Germinal center (tissue), 1 donor: Measurements from ENCODE around the gene CACUL1.

Experiments used
- DNase-seq: peaks from one replicate; pipeline ENCODE4 v3.0.0; 2012; ENCODE audit warnings: mixed read lengths, low spot score

Gene CACUL1

GRCh38 chr10:118732245-118733165, 22.3 kb downstream of the CACUL1 start:
- no peak for DNase-seq

DNA sequence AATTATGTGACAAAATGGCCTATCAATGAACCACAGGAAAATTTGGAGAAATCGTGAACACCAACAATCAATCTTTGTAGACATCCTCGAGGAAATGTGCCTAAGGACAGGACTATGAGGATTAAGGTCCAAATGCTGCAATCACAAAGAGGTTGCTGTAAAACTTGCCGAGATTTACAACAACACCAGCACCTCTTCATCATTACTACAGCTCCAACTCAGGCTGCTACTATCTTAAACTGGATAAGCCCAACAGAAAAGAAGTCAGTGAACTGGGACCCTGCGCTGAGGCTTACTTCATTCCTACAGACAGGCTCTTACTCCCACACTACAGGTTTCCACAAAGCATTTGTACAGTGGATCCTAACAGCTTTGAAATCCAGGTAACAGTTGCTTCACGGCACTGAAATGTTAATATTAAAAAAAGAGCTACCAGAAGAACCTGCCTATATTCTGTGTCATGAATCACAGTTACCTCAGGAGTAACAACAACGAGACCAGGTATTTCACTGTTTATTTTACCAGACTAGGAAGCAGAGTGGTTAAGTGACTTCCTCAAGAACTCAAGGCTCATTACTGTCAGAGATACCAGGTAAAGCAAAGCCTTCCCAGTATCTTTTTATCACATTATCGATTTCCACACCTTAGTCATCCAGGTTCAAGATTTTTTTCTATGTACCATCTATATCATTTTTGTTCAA, 23.9 kb downstream of the CACUL1 start:
- no peak for DNase-seq

- peak; percentile 70 for DNase-seq
These were observed 25.0 kb downstream of the CACUL1 start for GRCh38 chr10:118729641-118730258.

GRCh38 chr10:118729200-118729599, 25.6 kb downstream of the CACUL1 start:
- DNase-seq, result no peak

DNA sequence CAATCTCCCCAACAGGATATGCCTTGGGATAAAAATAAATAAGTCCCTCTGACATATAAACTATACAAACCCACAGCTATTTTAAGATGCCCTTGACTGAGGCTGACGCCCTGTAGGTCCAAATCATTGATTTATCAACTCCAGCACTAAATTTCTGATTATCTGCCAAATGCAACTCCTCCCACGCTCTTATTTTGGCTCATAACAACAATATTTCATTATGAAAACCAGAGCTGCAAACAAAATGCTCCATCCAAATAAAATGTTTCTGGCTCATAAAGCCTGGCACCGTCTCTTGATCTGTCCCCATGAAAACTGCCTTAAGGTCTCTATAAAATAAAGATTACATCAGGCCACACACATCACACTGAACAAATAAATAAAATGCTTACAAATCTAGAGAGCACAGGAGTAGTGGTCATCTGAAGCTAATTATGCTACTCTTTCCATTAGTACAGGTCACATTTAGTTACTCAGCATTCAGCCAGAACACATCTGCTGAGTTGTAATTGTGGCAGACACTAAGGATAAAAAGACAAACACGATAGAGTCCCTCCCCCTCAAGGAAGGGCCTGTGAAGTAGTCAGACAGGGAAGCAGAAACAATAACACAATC, 28.8 kb downstream of the CACUL1 start:
- no peak for DNase-seq

- no peak for DNase-seq
These were observed 31.3 kb downstream of the CACUL1 start for GRCh38 chr10:118723466-118723865.

- DNase-seq, result no peak
These were observed 33.3 kb downstream of the CACUL1 start for GRCh38 chr10:118721539-118721876.

GRCh38 chr10:118720685-118721538, 33.9 kb downstream of the CACUL1 start:
- peak; percentile 39 for DNase-seq

GRCh38 chr10:118714366-118714765, 40.4 kb downstream of the CACUL1 start:
- DNase-seq, result no peak

GRCh38 chr10:118712930-118713634, 41.7 kb downstream of the CACUL1 start:
- DNase-seq, result no peak

- no peak for DNase-seq
These were observed 42.7 kb downstream of the CACUL1 start for GRCh38 chr10:118712080-118712479.

DNA sequence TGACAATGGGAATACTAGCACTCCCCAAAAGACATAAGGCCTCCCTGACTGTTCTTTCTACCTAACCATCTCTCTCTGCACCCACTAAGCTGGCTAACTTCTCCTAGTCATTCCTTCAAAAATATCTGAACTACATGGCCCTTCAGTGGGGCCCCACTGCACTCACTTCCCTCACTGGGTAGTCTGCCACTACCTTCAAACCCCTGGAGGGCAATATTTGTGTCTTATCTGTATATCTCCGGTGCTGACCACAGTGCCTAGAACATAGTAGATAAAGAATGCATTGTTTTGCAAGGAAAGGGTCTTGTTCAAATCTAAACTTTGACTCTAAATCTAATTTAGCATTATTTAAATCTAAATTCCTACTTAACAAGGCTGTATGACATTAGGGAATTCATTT, 44.3 kb downstream of the CACUL1 start:
- no peak for DNase-seq

- no peak for DNase-seq
These were observed 46.2 kb downstream of the CACUL1 start for GRCh38 chr10:118708571-118708970.

DNA sequence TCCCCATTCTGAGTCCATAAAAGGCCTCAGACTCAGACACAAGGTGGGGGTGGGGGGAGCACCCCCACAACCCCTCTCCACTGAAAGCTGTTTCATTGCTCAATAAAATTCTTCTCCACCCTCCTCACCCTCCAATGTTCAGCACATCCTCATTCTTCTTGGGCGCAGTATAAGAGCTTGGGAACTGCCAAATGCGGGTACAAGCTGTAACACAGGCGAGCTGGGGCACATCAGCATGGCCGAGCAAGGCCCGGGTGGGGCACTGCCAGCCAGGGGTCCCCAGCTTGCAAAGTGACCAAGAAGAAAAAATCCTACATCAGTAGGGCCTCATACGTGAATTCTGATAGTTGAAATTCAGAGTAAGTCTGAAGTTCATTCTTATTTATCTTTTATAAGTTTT, 50.1 kb downstream of the CACUL1 start:
- no peak for DNase-seq

DNA sequence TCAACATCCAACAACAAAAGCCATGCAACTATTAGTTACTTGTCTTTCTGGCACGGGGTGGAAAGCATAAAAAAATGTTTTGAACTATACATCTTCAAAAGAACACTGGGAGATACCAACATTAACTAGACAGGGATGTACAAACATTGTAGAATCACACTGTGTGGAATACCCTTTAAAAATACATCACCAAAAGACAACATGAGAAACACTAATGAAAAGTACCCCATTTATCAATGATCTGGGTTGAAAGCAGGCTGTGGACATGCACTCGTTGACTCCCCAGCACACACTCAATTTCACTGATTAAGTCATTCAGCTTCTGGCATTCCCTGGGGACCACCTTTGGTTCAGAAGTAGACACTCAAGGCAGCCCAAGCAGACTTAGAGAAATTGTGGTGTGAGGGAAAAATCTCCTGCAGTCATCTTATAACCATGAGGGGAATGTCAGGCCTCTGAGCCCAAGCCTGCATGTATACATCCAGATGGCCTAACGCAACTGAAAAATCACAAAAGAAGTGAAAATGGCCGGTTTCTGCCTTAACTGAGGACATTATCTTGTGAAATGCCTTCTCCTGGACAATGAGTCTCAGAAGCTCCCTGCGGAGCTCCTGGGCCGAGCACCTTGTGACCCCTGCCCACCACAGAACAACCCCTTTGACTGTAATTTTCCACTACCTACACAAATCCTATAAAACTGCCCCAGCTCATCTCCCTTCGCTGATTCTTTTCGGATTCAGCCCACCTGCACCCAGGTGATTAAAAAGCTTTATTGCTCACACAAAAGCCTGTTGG, 53.0 kb downstream of the CACUL1 start:
- no peak for DNase-seq

- no peak for DNase-seq
These were observed 56.3 kb downstream of the CACUL1 start for GRCh38 chr10:118698421-118698820.

- no peak for DNase-seq
These were observed 59.9 kb downstream of the CACUL1 start for GRCh38 chr10:118694848-118695247.

DNA sequence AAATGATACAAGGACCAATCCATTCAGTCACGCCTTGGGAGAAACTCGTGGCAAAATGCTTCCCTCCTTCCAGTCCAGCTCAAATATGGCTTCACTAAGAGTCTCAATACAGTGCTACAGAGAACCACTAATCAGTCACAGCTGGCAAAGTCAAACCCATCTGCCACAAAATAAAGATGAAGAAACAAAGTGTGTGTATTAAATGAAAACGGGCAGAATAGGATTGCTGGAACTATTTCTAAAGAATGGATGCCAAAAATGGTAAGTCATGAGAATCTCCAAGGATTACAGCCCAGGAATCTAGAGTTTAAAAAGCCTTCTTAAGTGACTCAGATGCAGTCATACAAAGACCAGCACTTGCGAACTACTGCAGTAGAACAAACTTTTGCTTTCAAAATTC, 61.9 kb downstream of the CACUL1 start:
- DNase-seq, result no peak

GRCh38 chr10:118689070-118689858, 65.5 kb downstream of the CACUL1 start:
- no peak for DNase-seq
